ENCODE data around the gene MAGI1. TPM values are rescaled to one million over a fixed set of nuclear protein-coding genes. Genes with fewer than 3 reads are reported as not detected.

Gene MAGI1
- polyA plus RNA-seq, 3 donors, result not detected

GRCh38 chr3:65483011-65483410, 555.7 kb downstream of the MAGI1 start:
- Histone ChIP-seq H2AFZ (ENCODE audit: insufficient read depth, low read depth, low read length, poor library complexity, severe bottlenecking) (no peak overlapping the region), H3K4me1 (ENCODE audit: control insufficient read depth in 1 of 2, insufficient read depth in 2 of 2, low read length in 2 of 2) (no peaks in the 10 kb centered on the region), H4K20me1 (ENCODE audit: insufficient read depth, low read length) (no peaks in the 10 kb centered on the region), H3K4me2 (replicated peaks; ENCODE audit: extremely low read depth, low read length, poor library complexity, severe bottlenecking) (no peak overlapping the region), H3K27me3 (ENCODE audit: control insufficient read depth in 2 of 2, insufficient read depth in 2 of 2, low read length in 2 of 2) (no peaks in the 10 kb centered on the region), H3K27ac (ENCODE audit: low read depth in 1 of 2, low read length in 2 of 2) (no peak overlapping the region), H3K9ac (ENCODE audit: insufficient read depth, low read length, poor library complexity, severe bottlenecking) (no peak overlapping the region), H3K4me3 (replicated peaks in 1 of 3; ENCODE audit: low read depth in 2 of 3, low read length in 3 of 3) (no peak overlapping the region), H3K36me3 (replicated peaks in 1 of 2; ENCODE audit: control insufficient read depth in 1 of 2, insufficient read depth in 2 of 2, low read length in 2 of 2) (no peaks in the 10 kb centered on the region), H3K79me2 (ENCODE audit: insufficient read depth, low read length) (no peaks in the 10 kb centered on the region), H3K9me3 (replicated peaks in 1 of 2; ENCODE audit: control insufficient read depth in 1 of 2, insufficient read depth in 1 of 2, low read length in 2 of 2) (peaks cover 0 to 2% of the 10 kb centered on the region in 2 donors)
- intact Hi-C loops (cut with micrococcal nuclease), result no loop called here
- H3K4me1 Mint-ChIP-seq, result no peaks in the 10 kb centered on the region
- no peak overlapping the region for H3K27ac Mint-ChIP-seq
- H3K9me3 Mint-ChIP-seq, result peaks cover 0 to 1% (median 0%) of the 10 kb centered on the region in 7 donors
- 78% methylated on average over 2 of the region's 2 CpGs for WGBS (ENCODE audit: insufficient coverage)
- no peak overlapping the region for H3K4me3 Mint-ChIP-seq
- no peak for DNase-seq
- TF ChIP-seq CTCF (IDR thresholded peaks at IDR 0.05), result no peak
- H3K27me3 Mint-ChIP-seq (ENCODE audit: low read depth in 3 of 3), result peaks cover 0 to 4% (median 0%) of the 10 kb centered on the region in 3 donors
- no peaks in the 10 kb centered on the region for H3K36me3 Mint-ChIP-seq

- Mint-ChIP-seq H3K27ac (no peak overlapping the region), H3K36me3 (no peaks in the 10 kb centered on the region), H3K27me3 (ENCODE audit: low read depth in 3 of 3) (peaks cover 0 to 5% (median 0%) of the 10 kb centered on the region in 3 donors), H3K9me3 (no peaks in the 10 kb centered on the region), H3K4me3 (no peak overlapping the region), H3K4me1 (no peaks in the 10 kb centered on the region)
- intact Hi-C loops (cut with micrococcal nuclease), result no loop called here
- H3K4me3 ChIP-seq (replicated peaks in 1 of 3; ENCODE audit: low read depth in 2 of 3, low read length in 3 of 3), result no peak overlapping the region
- H2AFZ ChIP-seq (ENCODE audit: insufficient read depth, low read depth, low read length, poor library complexity, severe bottlenecking), result no peak overlapping the region
- H3K27ac ChIP-seq (ENCODE audit: low read depth in 1 of 2, low read length in 2 of 2), result no peak overlapping the region
- H3K4me2 ChIP-seq (replicated peaks; ENCODE audit: extremely low read depth, low read length, poor library complexity, severe bottlenecking), result no peak overlapping the region
- no peaks in the 10 kb centered on the region for H3K36me3 ChIP-seq (replicated peaks in 1 of 2; ENCODE audit: control insufficient read depth in 1 of 2, insufficient read depth in 2 of 2, low read length in 2 of 2)
- peaks cover 0 to 2% of the 10 kb centered on the region in 2 donors for H3K9me3 ChIP-seq (replicated peaks in 1 of 2; ENCODE audit: control insufficient read depth in 1 of 2, insufficient read depth in 1 of 2, low read length in 2 of 2)
- TF ChIP-seq CTCF (IDR thresholded peaks at IDR 0.05), result no peak
- no peak overlapping the region for H3K9ac ChIP-seq (ENCODE audit: insufficient read depth, low read length, poor library complexity, severe bottlenecking)
- H3K4me1 ChIP-seq (ENCODE audit: control insufficient read depth in 1 of 2, insufficient read depth in 2 of 2, low read length in 2 of 2), result no peaks in the 10 kb centered on the region
- DNase-seq, result no peak
- H3K27me3 ChIP-seq (ENCODE audit: control insufficient read depth in 2 of 2, insufficient read depth in 2 of 2, low read length in 2 of 2), result no peaks in the 10 kb centered on the region
- H3K79me2 ChIP-seq (ENCODE audit: insufficient read depth, low read length), result no peaks in the 10 kb centered on the region
- WGBS (ENCODE audit: insufficient coverage), result no CpG with 5 or more reads among the region's 4 CpGs
- H4K20me1 ChIP-seq (ENCODE audit: insufficient read depth, low read length), result no peaks in the 10 kb centered on the region
Measured at GRCh38 chr3:65481085-65481484, 557.6 kb downstream of the MAGI1 start.

Data from CD14-positive monocyte (primary cell).